Measurements from ENCODE around the gene PTPRN.

Gene PTPRN

GRCh38 chr2:219308142-219309101 is 779 bp downstream of the PTPRN start:
- peak; percentile 70 for DNase-seq (ENCODE audit: low spot score)

DNA sequence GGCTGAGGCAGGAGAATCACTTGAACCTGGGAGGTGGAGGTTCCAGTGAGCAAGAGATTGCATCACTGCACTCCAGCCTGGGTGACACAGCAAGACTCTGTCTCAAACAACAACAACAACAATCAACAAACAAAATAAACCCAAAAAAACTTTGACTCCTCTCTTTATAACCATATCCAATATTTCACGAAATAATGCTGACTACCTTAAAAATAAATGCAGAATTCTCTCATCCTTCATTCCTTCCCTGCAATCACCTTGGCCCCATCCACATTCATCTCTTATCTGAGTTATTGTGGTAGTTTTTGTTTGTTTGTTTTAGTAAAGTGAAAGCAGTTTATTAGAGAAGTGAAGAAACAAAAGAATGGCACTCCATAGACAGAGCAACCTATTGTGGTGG is 3.2 kb downstream of the PTPRN start:
- no peak for DNase-seq (ENCODE audit: low spot score)

GRCh38 chr2:219304223-219304622 is 5.0 kb downstream of the PTPRN start:
- DNase-seq (ENCODE audit: low spot score): no peak

- DNase-seq (ENCODE audit: low spot score): no peak
These were observed 6.7 kb downstream of the PTPRN start for GRCh38 chr2:219302412-219302968.

DNA sequence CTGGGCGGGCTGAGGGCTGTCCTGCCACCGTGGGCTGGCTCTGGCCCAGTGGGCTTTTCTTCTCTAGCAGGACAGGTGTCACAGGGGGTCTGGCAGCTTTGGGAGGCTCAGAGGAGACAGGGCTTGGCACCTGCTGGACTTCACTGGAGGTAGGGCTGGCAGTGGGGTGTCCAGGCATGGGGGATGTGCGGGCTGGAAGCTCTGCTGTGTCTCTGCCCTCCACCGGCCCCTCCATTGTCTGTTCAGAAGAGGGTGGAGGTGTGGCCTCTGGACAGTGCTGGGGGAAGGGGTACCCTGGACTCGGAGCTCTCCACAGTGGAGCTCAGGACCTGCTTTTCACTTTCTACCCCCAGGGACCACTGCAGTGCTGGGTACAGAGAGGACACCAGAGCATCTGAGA is 9.2 kb downstream of the PTPRN start:
- DNase-seq (ENCODE audit: low spot score): no peak

GRCh38 chr2:219299372-219299760 is 9.8 kb downstream of the PTPRN start:
- DNase-seq (ENCODE audit: low spot score): no peak

- peak; percentile 74 for DNase-seq (ENCODE audit: low spot score)
These were observed 10.3 kb downstream of the PTPRN start for GRCh38 chr2:219298759-219299371.

GRCh38 chr2:219297766-219298456 is 11.3 kb downstream of the PTPRN start:
- no peak for DNase-seq (ENCODE audit: low spot score)

GRCh38 chr2:219296631-219297391 is 12.4 kb downstream of the PTPRN start:
- no peak for DNase-seq (ENCODE audit: low spot score)

- no peak for DNase-seq (ENCODE audit: low spot score)
These were observed 13.1 kb downstream of the PTPRN start for GRCh38 chr2:219296142-219296541.

GRCh38 chr2:219294356-219295351 is 14.5 kb downstream of the PTPRN start:
- peak; percentile 89 for DNase-seq (ENCODE audit: low spot score)

- DNase-seq (ENCODE audit: low spot score): no peak
These were observed 15.4 kb downstream of the PTPRN start for GRCh38 chr2:219293736-219294231.

DNA sequence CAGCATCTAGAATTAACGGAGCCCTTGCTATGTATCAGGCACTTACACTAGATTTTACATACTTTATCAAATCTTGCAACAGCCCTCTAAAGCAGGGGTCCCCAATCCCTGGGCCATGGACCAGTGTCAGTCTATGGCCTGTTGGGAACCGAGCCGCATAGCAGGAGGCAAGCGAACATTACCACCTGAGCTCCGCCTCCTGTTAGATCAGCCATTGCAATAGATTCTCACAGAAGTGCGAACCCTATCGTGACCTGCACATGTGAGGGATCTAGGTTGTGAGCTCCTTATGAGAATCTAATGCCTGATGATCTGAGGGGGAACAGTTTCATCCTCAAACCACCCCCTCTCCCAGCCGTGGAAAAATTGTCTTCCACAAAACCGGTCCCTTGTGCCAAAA is 16.6 kb downstream of the PTPRN start:
- DNase-seq (ENCODE audit: low spot score): no peak

GRCh38 chr2:219291910-219292490 is 17.2 kb downstream of the PTPRN start:
- DNase-seq (ENCODE audit: low spot score): no peak

- DNase-seq (ENCODE audit: low spot score): no peak
These were observed 17.8 kb downstream of the PTPRN start for GRCh38 chr2:219291394-219291793.

GRCh38 chr2:219290381-219291171 is 18.6 kb downstream of the PTPRN start:
- no peak for DNase-seq (ENCODE audit: low spot score)

DNA sequence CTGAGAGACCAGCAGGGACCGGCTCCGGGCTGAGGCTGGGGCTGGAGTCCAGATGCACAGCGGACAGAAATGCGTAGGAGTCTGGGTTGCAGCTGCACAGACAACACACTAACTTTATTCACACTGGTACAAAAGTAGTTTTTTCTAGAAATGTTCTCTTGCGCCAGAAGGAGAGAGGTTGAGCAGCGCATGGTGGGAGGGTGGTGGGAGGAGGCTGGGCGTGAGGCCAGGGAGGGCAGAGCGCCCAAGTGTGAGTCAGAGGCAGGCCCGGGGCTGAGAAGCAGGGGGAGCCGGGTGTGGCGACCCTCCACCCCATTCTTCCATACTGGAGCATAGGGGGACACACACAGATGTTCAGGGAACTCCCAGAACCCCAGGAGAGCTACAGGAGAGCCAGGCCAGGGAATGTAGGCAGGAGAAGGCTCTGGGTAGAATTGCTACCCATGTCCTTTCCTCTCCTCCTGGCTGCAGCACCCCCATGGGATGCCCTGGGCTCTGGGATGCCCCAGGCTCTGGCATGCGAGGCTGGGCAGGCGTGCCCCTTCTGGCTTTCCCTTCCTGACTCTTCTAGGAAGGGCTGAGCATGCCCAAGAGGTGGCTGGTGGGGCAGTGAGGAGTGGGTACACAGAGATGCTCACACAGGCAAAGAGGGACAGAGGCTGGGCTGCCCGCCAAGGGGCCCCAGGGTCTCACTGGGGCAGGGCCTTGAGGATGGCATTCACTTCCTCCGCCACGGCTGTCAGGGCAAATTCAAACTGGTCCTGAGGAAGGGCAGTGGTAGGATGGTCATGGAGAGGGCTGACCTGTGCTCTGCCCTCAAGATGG is 19.5 kb downstream of the PTPRN start:
- no peak for DNase-seq (ENCODE audit: low spot score)

DNA sequence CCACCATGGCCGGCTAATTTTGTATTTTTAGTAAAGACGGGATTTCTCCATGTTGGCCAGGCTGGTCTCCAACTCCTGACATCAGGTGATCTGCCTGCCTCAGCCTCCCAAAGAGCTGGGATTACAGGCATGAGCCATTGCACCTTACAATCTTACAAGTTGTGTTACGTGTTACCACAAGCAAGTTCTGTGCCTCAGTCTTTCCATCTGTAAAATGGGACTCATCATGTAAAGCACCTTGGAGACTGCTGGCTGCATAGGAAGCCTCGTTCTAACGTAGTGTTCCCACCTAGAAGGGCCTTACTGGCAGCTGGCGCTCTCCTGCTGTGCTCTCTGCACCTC is 20.0 kb downstream of the PTPRN start:
- no peak for DNase-seq (ENCODE audit: low spot score)
